ENCODE results near the gene TANGO6. TPM values are rescaled to one million over a fixed set of nuclear protein-coding genes. Genes with fewer than 3 reads are reported as not detected.

Gene TANGO6
- total RNA-seq (ENCODE audit: low replicate concordance), result 20.5 and 64.0 TPM in 2 replicates

GRCh38 chr16:68843482-68844210 lies at the start of gene TANGO6:
TANGO6 (plus strand) TSS chr16:68843531; CDS start chr16:68843618, 87 bp downstream.

GRCh38 chr16:69105501-69106361 lies 262.4 kb downstream of the TANGO6 start, which contains the start of gene HAS3:
HAS3 (plus strand) TSS chr16:69105653; CDS start chr16:69109396, 3,743 bp downstream.

GRCh38 chr16:69132424-69133252 lies 289.3 kb downstream of the TANGO6 start, which contains the start of the genes CHTF8 and UTP4:
CHTF8 (minus strand) TSS chr16:69132588; CDS start chr16:69121458, 11,130 bp downstream.
UTP4 (plus strand) TSS chr16:69132649; CDS start chr16:69133460, 811 bp downstream.

Other genes starting within 250 kb of the TANGO6 start
- under 0.01 and 0.15 TPM in 2 replicates for gene CDH3, start 198.2 kb upstream of the TANGO6 start, total RNA-seq (ENCODE audit: low replicate concordance)
- gene CDH1, start 106.2 kb upstream of the TANGO6 start, total RNA-seq (ENCODE audit: low replicate concordance), result 0.15 TPM in 1 of 2 replicates, not detected in the other